ENCODE measurements around the gene MAP1S.

GRCh38 chr19:17748884-17749638 is 29.8 kb downstream of the MAP1S start:
- TF ChIP-seq CTCF (IDR thresholded peaks at IDR 0.05; ENCODE audit: low read depth, low read length) (no peak), EZH2phosphoT487 (IDR thresholded peaks at IDR 0.05; ENCODE audit: low read depth) (no peak)
